Mammary epithelial cell (primary cell): Measurements from ENCODE around the gene KCNQ2.

Experiments used
- EZH2 ChIP-seq: IDR thresholded peaks from 2 replicates; pipeline ENCODE4 v1.6.1; 2012; ENCODE audit warnings: low read length, inconsistent platforms, borderline replicate concordance
- TF ChIP-seq, protein P1 (sequence below), 2 donors: IDR thresholded peaks in 1 of 2; conservative IDR thresholded peaks in 1 of 2; 2 replicates each; pipeline ENCODE4 v1.5.1; 2011 to 2012; ENCODE audit warnings: inconsistent platforms in 2 of 2, low read length in 2 of 2, mild to moderate bottlenecking in 2 of 2, control low read depth in 1 of 2, low read depth in 1 of 2; ENCODE audit not compliant: insufficient read depth in 1 of 2; ENCODE audit errors: extremely low read depth in 1 of 2

DNA sequence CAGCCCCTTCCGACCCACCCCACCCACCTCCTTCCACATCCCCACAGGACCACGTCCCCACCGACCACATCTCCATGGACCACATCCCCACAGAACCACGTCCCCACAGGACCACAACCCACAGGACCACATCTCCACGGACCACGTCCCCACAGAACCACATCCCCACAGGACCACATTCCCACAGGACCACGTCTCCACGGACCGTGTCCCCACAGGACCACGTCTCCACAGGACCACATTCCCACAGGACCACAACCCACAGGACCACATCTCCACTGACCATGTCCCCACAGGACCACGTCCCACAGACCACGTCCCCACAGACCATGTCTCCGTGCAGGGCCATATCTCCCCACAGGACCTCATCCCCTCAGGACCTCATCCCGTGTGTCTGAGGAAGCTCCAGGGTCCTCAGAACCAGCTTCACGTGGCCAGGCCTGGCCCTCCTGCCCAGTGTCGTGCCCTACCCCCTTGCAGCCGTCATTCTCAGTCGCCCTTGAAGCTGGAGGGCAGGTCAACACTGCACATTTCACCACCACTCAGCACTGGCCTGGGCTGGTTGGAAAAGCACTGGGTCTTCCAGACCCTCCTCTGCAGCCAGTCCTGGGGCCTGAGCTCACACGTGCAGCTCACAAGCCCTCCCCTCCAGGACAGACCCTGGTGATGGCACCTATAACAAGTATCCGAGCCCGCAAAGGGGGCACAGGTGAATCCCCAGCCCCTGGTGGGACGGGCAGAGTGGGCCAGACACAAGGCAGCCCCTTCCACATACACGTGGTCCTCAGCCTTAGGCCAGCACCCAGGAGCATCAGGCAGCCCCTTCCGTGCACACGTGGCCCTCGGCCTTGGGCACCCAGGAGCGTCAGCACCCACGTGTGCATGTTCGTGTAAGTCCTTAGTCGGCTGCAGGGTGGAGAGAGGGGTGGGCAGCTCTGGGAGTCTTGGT, 115.2 kb downstream of the KCNQ2 start:
- TF ChIP-seq EZH2: no peak
- TF ChIP-seq, protein P1, sequence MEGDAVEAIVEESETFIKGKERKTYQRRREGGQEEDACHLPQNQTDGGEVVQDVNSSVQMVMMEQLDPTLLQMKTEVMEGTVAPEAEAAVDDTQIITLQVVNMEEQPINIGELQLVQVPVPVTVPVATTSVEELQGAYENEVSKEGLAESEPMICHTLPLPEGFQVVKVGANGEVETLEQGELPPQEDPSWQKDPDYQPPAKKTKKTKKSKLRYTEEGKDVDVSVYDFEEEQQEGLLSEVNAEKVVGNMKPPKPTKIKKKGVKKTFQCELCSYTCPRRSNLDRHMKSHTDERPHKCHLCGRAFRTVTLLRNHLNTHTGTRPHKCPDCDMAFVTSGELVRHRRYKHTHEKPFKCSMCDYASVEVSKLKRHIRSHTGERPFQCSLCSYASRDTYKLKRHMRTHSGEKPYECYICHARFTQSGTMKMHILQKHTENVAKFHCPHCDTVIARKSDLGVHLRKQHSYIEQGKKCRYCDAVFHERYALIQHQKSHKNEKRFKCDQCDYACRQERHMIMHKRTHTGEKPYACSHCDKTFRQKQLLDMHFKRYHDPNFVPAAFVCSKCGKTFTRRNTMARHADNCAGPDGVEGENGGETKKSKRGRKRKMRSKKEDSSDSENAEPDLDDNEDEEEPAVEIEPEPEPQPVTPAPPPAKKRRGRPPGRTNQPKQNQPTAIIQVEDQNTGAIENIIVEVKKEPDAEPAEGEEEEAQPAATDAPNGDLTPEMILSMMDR (conservative IDR thresholded peaks at IDR 0.05 in 1 of 2, IDR thresholded peaks at IDR 0.05 in 1 of 2; ENCODE audit: extremely low read depth in 1 of 2, insufficient read depth in 1 of 2, low read depth in 1 of 2, low read length in 2 of 2): no peak
